HG02973 (cell line): ENCODE data around the gene ADAM19.
A peak's percentile ranks its signal among the peaks of the same experiment; 100 is the strongest.

Experiments
- ATAC-seq: cut with Tn5 transposase; IDR thresholded peaks from one replicate; pipeline ENCODE4 v1.9.1; 2021; ENCODE audit warnings: moderate library complexity; ENCODE audit not compliant: unreplicated experiment

Gene ADAM19

DNA sequence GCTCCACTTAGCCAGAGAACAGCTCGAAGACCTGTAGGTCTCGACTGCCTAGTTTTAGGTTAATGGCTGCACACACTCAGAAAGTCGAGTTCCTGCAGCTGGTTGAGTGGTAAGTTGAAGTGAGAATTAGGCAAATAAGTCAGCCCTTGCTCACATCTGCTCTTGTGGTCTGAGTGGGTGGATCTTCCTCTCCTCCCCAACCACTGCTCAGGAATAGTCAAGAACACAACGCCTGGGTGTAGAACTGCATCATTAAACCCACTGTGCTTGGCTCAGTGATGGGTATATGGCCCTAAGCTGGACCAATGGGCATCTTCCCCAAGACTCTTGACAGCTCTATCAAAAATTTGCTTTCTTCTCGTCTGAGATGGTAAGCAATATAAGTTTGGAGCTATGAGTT is 20.9 kb upstream of the ADAM19 start:
- ATAC-seq, result peak; percentile 73

DNA sequence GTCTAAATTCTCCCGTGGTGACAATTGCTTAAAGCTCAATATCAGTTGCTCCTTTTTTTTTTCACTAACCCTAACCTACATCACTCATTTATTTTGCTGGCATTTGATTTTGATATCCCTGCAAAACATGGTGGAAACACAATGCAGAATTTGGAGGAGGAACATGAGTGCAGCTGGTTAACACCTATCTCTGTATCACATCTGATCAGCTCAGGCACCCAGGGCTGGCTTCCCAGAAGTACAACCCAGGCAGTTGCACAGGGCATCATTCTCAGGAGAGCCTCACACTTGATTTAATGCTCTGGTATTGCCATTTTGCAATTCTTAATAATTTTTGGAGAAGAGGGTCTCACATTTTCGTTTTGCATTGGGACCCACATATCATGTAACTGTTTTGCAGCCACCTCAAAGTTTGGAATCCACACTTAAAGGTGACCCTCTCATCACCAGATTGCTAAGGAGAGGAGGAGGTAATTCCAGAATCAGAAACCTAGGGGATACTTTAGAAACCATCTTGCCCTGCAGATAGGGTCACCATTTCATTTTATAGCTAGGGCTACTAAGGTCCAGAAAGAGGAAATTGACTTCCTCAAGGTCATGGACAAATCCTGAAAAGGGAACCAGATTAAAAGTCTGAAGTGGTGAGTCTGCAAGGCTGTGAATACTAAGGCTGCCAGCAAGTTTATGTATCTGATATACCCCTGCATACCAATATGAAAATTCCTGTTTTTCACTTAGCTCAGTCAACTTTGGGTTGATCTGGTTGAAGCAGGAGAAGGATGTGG is 19.3 kb upstream of the ADAM19 start:
- ATAC-seq, result no peak

DNA sequence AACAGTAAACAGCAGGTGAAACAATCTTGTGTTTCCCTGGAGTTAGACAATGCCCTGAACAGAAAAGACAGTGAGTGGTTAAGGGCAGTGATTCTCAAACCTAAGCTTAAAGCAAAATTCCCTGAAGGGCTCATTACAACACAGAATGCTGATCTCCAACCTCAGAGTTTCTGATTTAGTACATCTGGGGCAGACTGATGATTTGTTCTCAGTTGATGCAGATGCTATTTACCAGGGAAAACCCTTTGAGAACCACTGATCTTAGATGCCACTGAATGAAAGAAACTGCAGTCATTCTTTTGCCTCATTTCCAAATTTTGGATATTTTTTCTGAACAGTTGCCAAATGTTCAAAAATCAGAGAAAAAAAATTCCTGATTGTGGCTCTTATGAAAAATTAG is 18.7 kb upstream of the ADAM19 start:
- ATAC-seq, result no peak

GRCh38 chr5:157593052-157593757 is 17.6 kb upstream of the ADAM19 start:
- ATAC-seq, result no peak

GRCh38 chr5:157592594-157592993 is 17.0 kb upstream of the ADAM19 start:
- ATAC-seq, result peak; percentile 21

- ATAC-seq, result no peak
Observed at GRCh38 chr5:157590478-157590877, 14.9 kb upstream of the ADAM19 start.

DNA sequence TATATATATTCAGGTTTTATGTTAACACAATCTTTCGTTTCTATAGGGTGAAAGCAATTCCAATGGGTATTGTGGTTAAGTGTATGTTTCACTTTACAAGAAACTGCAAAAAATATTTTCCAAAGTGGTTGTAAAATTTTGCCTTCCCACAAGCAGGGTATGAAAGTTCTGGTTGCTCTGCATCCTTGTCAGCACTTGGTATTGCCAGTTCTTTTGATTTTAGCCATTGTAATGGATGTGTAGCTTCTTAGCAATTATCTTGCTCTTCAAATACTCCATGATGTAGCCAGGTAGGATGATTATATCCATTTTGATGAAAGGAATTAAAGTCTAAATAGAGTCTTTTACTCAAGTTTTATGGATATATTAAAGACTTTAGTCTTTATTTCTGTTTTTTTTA is 9.1 kb upstream of the ADAM19 start:
- ATAC-seq, result no peak

- peak; percentile 59 for ATAC-seq
Observed at GRCh38 chr5:157582731-157583620, 7.4 kb upstream of the ADAM19 start.

- no peak for ATAC-seq
Observed at GRCh38 chr5:157581901-157582300, 6.3 kb upstream of the ADAM19 start.

- no peak for ATAC-seq
Observed at GRCh38 chr5:157578079-157578780, 2.7 kb upstream of the ADAM19 start.

- no peak for ATAC-seq
Observed at GRCh38 chr5:157576678-157577077, 1.1 kb upstream of the ADAM19 start.

DNA sequence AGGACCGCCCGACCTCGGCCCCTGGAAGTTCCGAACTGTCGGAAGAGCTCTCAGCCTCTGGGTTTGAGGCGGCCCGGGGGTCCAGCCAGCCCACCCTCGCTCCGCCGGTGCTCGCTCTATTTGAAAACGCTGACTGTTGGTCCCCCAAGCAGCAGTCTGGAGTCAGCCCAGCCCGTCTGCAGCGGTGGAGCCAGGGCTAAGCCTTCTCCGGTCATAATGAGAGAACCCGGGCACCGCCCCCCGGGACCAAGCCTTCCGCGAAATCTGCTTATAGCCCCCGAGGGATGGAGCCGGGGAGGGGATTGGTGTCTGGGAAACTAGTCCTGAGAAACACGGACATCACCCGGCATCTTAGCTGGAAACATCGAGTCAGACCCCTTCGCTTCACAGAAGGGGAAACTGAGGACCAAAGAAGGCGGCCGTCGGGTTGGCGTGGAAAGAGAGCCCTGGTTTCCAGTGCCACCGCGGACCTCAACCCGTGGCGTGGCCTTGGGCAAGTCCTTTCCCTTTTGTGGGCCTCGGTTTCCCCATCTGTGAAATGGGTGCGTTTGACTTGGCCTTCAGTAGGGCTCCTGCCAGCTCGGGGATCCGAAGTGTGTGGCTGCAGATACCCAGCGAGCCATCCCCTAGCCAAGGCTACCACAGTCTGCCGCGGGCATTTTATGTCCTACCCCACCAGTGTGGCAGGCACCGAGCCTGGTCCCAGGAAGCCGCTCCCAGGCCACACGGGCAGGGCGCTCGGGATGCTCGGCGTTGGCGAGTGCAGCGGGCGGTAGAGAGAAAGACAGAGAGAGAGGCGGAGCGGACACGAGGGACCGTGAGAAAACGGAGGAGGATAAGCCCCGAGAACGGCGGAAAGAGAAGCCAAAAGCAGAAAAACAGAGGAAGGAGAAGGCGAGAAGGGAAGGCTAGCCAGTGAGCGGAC is 857 bp downstream of the ADAM19 start:
- no peak for ATAC-seq

GRCh38 chr5:157571357-157571827 is 4.2 kb downstream of the ADAM19 start:
- peak; percentile 74 for ATAC-seq

GRCh38 chr5:157570531-157571200 is 4.9 kb downstream of the ADAM19 start:
- peak; percentile 2 for ATAC-seq

GRCh38 chr5:157568720-157569119 is 6.9 kb downstream of the ADAM19 start:
- no peak for ATAC-seq

DNA sequence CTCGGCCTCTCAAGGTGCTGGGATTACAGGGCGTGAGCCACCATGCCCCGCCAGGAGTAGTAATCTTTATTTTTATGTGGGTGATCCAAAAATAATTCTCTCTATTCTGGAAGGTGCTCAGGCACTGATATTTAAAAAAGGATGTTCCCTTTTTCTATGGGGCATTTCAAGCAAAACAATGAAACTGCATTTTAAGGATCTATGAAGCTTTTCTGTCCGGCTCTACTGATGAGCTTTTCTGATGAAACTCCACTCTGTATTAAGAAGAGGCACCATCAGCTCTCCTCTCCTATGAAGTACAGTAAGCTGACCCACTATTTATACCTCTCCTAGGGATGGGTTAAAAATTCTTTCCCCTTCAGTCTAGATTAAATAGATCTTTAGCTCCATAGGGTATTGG is 7.4 kb downstream of the ADAM19 start:
- ATAC-seq, result no peak

DNA sequence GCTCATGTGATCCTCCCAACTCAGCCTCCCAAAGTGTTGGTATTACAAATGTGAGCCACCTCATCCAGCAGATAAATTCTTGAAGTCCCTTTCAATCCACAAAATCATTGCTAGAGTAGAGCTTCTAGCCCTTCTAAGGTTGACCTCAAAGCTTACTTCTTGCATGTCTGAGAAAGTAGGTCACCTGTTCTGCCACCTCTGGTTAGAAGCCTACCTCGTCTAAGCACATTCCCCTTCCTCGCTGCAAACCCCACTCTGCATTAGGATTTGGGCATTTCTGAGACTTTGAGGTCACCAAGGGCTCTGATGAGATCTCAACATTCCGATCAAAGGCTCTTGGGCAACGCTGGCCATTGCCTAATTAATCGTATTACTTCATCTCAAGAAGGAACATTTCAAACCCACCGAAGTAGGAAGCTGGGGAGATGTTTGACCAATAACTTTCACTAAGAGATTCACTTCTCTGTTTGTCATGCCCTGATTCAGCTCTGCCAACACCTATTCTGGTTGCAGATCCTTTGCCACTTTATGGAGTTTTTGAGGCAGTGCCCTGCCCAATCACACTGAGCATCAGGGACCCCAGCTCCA is 8.6 kb downstream of the ADAM19 start:
- no peak for ATAC-seq

DNA sequence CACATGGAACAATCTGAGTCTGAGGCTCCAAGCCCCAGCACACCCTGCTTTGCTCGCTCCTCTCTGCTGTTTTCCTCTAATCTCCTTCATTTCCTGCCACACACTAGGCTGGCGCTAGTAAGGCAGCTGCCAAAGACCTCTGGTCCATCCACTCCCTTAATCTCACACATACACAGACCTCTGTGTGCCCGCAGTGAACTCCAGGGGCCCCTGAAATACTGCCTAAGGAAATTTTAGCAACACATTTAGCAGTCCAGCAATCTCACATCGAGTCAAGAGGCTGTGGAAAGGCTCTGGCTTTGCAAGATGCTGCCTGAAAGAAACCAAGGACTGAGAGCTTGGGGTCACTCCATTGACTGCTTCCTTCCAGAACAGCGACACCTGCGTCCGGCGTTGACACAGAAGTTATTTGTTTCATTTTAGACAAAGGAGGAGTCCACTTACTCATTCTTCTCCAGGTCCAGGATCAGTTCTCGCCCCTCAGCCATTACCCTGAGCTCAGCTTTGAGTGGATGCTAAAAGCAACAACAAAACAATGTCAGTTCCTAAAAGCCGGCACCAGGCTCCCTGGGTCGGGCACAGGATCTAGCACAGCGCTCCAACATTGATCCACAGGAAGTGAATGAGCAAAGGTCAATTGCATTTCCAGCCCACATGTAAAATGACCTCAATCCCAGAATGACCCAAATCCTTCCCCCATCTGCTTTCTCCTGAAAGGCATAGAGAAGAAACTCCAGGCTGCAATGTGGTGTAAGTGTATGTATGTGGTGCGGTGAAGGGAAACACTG is 11.5 kb downstream of the ADAM19 start:
- no peak for ATAC-seq
